NCI-H187 treated with DMSO at 0.1 percent for 48 hours (cell line): ENCODE results near the gene BLVRB.
"Not testable (repeated sequence)": the region's sequence is repeated elsewhere in the genome, so short reads cannot be mapped to it uniquely, and the experiment has no call there.

Experiments used
- DNase-seq: peaks from one replicate; lab custom pipeline; 2025; lab: John Stamatoyannopoulos, UW

The BLVRB gene

GRCh38 chr19:40465557-40466218 is at the start of gene BLVRB:
TSS of gene BLVRB (minus strand) at chr19:40465745. CDS start at chr19:40465688, 57 bp downstream.
- peak; percentile 93 for DNase-seq

GRCh38 chr19:40513741-40514315 is 48.3 kb upstream of the BLVRB start:
- DNase-seq: no peak

- DNase-seq: no peak
These were observed 47.8 kb upstream of the BLVRB start for GRCh38 chr19:40513345-40513678.

GRCh38 chr19:40512473-40513344 is 47.2 kb upstream of the BLVRB start:
- DNase-seq: no peak

GRCh38 chr19:40512110-40512472 is 46.5 kb upstream of the BLVRB start:
- DNase-seq: no peak

- no peak for DNase-seq
These were observed 45.9 kb upstream of the BLVRB start for GRCh38 chr19:40511487-40511886.

GRCh38 chr19:40510526-40511115 is 45.1 kb upstream of the BLVRB start:
- DNase-seq: no peak

GRCh38 chr19:40508739-40509260 is 43.3 kb upstream of the BLVRB start:
- DNase-seq: no peak

- DNase-seq: no peak
These were observed 42.3 kb upstream of the BLVRB start for GRCh38 chr19:40507892-40508291.

GRCh38 chr19:40506099-40506498 is 40.6 kb upstream of the BLVRB start:
- no peak for DNase-seq

GRCh38 chr19:40503320-40503695 is 37.8 kb upstream of the BLVRB start:
- no peak for DNase-seq

GRCh38 chr19:40502647-40503319 is 37.2 kb upstream of the BLVRB start:
- DNase-seq: no peak

- no peak for DNase-seq
These were observed 36.5 kb upstream of the BLVRB start for GRCh38 chr19:40502081-40502480.

GRCh38 chr19:40501599-40501998 is 36.1 kb upstream of the BLVRB start:
- no peak for DNase-seq

- DNase-seq: not testable (repeated sequence)
These were observed 35.4 kb upstream of the BLVRB start for GRCh38 chr19:40500678-40501530.

- DNase-seq: no peak
These were observed 33.8 kb upstream of the BLVRB start for GRCh38 chr19:40499320-40499719.

GRCh38 chr19:40497214-40497613 is 31.7 kb upstream of the BLVRB start:
- DNase-seq: no peak

- DNase-seq: no peak
These were observed 28.8 kb upstream of the BLVRB start for GRCh38 chr19:40494191-40494838.

- DNase-seq: no peak
These were observed 28.2 kb upstream of the BLVRB start for GRCh38 chr19:40493778-40494177.

GRCh38 chr19:40492274-40492673 is 26.7 kb upstream of the BLVRB start:
- DNase-seq: no peak

GRCh38 chr19:40489882-40490230 is 24.3 kb upstream of the BLVRB start:
- no peak for DNase-seq
